GM12801 (cell line): ENCODE measurements around the gene ELP1.

Experiments used
- TF ChIP-seq, protein P1 (sequence below): IDR thresholded peaks from one replicate; pipeline ENCODE4 v1.5.1; 2011; ENCODE audit warnings: control low read depth; ENCODE audit not compliant: insufficient read length; ENCODE audit errors: extremely low read depth

The ELP1 gene

DNA sequence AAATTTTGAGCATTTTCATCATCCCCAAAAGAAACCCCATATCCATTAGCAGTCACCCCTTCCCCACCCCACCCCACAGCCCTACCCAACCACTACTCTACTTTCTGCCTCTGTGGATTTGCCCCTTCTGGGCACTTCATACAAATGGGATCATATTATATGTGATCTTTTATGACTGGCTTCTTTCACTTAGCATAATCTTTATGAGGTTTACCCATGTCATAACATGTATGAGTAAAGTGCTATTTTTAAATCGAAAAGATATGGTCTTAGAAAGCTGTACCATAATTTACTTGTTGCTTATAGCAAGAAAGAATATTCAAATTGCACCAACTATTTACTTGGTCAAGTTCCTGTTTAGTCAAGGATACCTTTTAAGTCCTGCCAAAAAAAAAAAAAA, 12.7 kb downstream of the ELP1 start:
- TF ChIP-seq, protein P1, sequence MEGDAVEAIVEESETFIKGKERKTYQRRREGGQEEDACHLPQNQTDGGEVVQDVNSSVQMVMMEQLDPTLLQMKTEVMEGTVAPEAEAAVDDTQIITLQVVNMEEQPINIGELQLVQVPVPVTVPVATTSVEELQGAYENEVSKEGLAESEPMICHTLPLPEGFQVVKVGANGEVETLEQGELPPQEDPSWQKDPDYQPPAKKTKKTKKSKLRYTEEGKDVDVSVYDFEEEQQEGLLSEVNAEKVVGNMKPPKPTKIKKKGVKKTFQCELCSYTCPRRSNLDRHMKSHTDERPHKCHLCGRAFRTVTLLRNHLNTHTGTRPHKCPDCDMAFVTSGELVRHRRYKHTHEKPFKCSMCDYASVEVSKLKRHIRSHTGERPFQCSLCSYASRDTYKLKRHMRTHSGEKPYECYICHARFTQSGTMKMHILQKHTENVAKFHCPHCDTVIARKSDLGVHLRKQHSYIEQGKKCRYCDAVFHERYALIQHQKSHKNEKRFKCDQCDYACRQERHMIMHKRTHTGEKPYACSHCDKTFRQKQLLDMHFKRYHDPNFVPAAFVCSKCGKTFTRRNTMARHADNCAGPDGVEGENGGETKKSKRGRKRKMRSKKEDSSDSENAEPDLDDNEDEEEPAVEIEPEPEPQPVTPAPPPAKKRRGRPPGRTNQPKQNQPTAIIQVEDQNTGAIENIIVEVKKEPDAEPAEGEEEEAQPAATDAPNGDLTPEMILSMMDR, result no peak

DNA sequence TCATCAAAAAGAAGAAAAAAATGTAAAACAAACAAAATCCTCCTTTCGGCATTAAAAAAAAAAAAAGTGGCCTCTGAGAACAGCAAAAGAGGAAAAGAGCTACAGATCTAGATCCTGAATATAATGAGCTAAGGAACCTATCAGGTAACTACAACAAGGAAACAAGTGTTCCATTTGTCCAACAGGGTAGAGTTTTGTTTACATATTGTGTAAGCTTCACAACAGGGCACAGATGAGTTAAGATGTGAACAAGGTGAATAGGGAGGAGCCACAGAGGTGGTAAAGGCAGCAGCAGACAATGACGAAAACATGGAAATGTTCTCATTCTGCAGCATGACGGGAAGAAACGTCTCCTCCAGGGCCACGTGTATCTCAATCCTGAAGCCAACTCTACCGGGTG, 14.4 kb downstream of the ELP1 start:
- TF ChIP-seq, protein P1, result no peak

DNA sequence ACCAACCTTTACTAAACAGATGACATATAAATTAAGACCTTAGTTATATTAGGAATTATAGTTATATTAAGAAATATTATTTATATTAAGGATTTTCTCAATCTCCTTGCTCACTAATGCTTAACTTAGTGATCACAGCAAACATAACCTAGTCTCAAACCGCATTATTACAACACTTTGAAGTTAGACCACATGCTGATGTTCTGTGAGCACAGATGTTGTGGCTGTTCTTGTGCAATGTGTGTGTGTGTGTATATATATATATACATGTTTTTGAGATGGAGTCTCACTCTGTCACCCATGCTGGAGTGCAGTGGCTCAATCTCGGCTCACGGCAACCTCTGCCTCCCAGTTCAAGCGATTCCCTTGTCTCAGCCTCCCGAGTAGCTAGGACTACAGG, 20.5 kb downstream of the ELP1 start:
- TF ChIP-seq, protein P1, result no peak

DNA sequence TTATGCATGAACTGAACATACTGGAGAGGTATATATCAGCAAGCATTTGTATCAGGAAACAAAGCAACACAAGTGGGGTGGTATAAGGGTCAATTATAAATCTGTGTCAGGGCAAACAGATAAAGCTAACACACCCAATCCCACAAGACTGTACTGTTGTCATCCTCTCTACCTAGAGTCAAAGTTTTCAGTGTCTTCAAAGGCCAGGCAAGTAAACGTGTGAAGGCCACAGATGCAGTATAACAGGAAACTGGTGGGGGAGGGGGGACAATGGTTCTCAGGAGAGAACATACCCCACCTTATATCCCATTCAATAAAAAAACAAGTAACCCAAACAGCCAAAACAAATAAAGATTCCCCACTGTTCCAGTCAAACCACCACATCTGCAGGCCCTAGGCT, 22.1 kb downstream of the ELP1 start:
- TF ChIP-seq, protein P1, result no peak

DNA sequence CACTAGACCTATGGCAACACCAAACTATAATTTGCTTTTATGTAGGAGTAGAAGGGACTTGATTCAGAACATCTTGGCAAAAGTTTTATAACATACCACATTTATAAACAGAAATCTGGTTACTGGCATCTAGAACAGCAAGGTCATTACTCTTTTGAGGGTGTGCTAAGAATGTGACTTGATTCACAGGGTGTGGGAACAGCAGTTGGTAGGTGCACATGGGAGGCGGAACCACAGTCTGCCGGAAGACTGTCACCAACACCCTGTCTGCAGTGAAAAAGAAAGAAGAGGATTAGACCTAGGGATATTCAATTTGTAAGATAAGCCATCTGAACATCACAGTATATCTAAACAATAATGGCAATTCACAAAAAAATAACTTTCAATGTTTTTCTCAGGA, 23.0 kb downstream of the ELP1 start:
- TF ChIP-seq, protein P1, result no peak

DNA sequence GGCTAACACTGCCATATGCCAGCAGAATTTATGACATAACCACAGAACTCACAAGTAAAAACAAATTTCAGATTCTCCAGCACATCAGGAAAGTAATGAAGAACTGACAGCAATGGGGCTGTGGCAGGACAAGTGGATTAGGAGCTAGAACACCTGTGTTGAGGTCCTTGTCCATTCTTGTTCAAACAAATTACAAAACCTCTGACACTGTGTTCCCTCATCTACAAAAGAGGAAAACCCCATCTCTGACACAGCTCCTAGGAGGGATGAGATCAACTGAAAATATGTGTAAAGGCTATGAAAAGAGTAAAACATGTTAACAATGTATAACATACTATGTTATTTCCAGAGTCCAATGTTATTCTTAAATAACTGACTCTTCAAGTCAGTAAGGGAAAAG, 23.5 kb downstream of the ELP1 start:
- TF ChIP-seq, protein P1, result no peak

DNA sequence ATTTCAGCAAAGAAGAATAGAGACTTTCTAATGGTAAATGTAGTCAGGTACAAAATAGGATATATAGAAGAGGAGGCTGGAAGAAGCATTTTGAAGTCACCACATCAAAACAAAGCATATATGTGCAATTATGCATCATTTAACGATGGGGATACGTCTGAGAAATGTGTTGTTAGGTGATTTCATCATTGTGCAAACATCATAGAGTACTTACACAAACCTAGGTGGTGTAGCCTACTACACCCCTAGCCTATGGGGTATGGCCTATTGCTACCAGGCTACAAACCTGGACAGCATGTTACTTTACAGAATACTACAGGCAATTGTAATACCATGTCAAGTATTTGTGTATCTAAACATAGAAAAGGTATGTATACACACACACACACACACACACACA, 28.4 kb downstream of the ELP1 start:
- TF ChIP-seq, protein P1, result no peak

DNA sequence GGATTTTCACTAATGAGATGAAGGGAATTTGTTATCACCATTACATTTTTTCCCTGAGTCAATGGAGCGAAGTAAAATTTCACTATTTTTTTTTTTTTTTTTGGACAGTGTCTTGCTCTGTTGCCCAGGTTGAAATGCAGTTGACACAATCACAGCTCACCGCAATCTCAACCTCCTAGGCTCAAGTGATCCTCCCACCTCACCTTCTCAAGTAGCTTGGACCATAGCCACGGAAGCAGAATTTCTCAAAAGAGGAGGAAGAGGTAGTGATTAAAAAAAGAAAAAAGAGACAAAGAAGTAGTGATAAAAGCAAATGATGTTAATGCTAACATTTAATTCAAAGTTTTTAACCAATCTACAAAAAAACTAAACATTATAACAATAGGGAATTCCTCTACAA, 29.8 kb downstream of the ELP1 start:
- TF ChIP-seq, protein P1, result no peak
